Measurements from ENCODE around the gene PPP1R15B. TPM values are rescaled to one million over a fixed set of nuclear protein-coding genes. Genes with fewer than 3 reads are reported as not detected.

PPP1R15B gene
- total RNA-seq, 1 donor from 2014 or later = 41.0 TPM

- Mint-ChIP-seq H3K27me3 (ENCODE audit: low read depth) (no peaks in the 10 kb centered on the region), H3K4me3 (ENCODE audit: unreplicated experiment) (no peak overlapping the region), H3K36me3 (ENCODE audit: low read depth) (peaks cover 32% of the 10 kb centered on the region), H3K4me1 (ENCODE audit: low read depth) (peaks cover 6% of the 10 kb centered on the region), H3K27ac (ENCODE audit: unreplicated experiment) (no peak overlapping the region), H3K9me3 (ENCODE audit: low read depth) (no peaks in the 10 kb centered on the region)
- DNase-seq (ENCODE audit: low spot score) = no peak
- no peak for TF ChIP-seq CTCF (IDR thresholded peaks at IDR 0.05)
Measured at GRCh38 chr1:204447190-204447589, 35.6 kb upstream of the PPP1R15B start.

- no peak overlapping the region for H3K4me3 Mint-ChIP-seq (ENCODE audit: unreplicated experiment)
- DNase-seq (ENCODE audit: low spot score) = no peak
- peak; percentile 79 for TF ChIP-seq CTCF (IDR thresholded peaks at IDR 0.05)
- H3K27ac Mint-ChIP-seq (ENCODE audit: unreplicated experiment) = no peak overlapping the region
- H3K27me3 Mint-ChIP-seq (ENCODE audit: low read depth) = no peaks in the 10 kb centered on the region
- no peaks in the 10 kb centered on the region for H3K9me3 Mint-ChIP-seq (ENCODE audit: low read depth)
- H3K4me1 Mint-ChIP-seq (ENCODE audit: low read depth) = peaks cover 6% of the 10 kb centered on the region
- H3K36me3 Mint-ChIP-seq (ENCODE audit: low read depth) = peaks cover 38% of the 10 kb centered on the region
Measured at GRCh38 chr1:204446413-204447111, 34.9 kb upstream of the PPP1R15B start.

GRCh38 chr1:204445860-204446412 lies 34.3 kb upstream of the PPP1R15B start:
- no peak for DNase-seq (ENCODE audit: low spot score)
- H3K4me1 Mint-ChIP-seq (ENCODE audit: low read depth) = peaks cover 6% of the 10 kb centered on the region
- H3K36me3 Mint-ChIP-seq (ENCODE audit: low read depth) = peaks cover 39% of the 10 kb centered on the region
- no peak for TF ChIP-seq CTCF (IDR thresholded peaks at IDR 0.05)
- no peak overlapping the region for H3K27ac Mint-ChIP-seq (ENCODE audit: unreplicated experiment)
- H3K4me3 Mint-ChIP-seq (ENCODE audit: unreplicated experiment) = no peak overlapping the region
- no peaks in the 10 kb centered on the region for H3K9me3 Mint-ChIP-seq (ENCODE audit: low read depth)
- no peaks in the 10 kb centered on the region for H3K27me3 Mint-ChIP-seq (ENCODE audit: low read depth)

- no peak for TF ChIP-seq CTCF (IDR thresholded peaks at IDR 0.05)
- no peak overlapping the region for H3K27ac Mint-ChIP-seq (ENCODE audit: unreplicated experiment)
- no peaks in the 10 kb centered on the region for H3K9me3 Mint-ChIP-seq (ENCODE audit: low read depth)
- H3K4me1 Mint-ChIP-seq (ENCODE audit: low read depth) = peaks cover 6% of the 10 kb centered on the region
- peaks cover 41% of the 10 kb centered on the region for H3K36me3 Mint-ChIP-seq (ENCODE audit: low read depth)
- no peak for DNase-seq (ENCODE audit: low spot score)
- no peak overlapping the region for H3K4me3 Mint-ChIP-seq (ENCODE audit: unreplicated experiment)
- H3K27me3 Mint-ChIP-seq (ENCODE audit: low read depth) = no peaks in the 10 kb centered on the region
Measured at GRCh38 chr1:204443871-204444581, 32.4 kb upstream of the PPP1R15B start.

GRCh38 chr1:204443260-204443619 lies 31.6 kb upstream of the PPP1R15B start:
- H3K4me1 Mint-ChIP-seq (ENCODE audit: low read depth) = peaks cover 14% of the 10 kb centered on the region
- H3K36me3 Mint-ChIP-seq (ENCODE audit: low read depth) = peaks cover 46% of the 10 kb centered on the region
- no peak for DNase-seq (ENCODE audit: low spot score)
- no peak overlapping the region for H3K4me3 Mint-ChIP-seq (ENCODE audit: unreplicated experiment)
- no peaks in the 10 kb centered on the region for H3K27me3 Mint-ChIP-seq (ENCODE audit: low read depth)
- no peak for TF ChIP-seq CTCF (IDR thresholded peaks at IDR 0.05)
- no peaks in the 10 kb centered on the region for H3K9me3 Mint-ChIP-seq (ENCODE audit: low read depth)
- H3K27ac Mint-ChIP-seq (ENCODE audit: unreplicated experiment) = no peak overlapping the region
